Activated CD4-positive, alpha-beta T cell treated with anti-CD3 and anti-CD28 coated beads for 48 hours (primary cell): ENCODE data around the gene ZIC2.

Source experiments
- DNase-seq: peaks from one replicate; pipeline ENCODE4 v3.0.0-alpha.2; 2020

The ZIC2 gene

GRCh38 chr13:99960663-99961311 is 20.8 kb upstream of the ZIC2 start:
- no peak for DNase-seq

GRCh38 chr13:99961636-99962035 is 19.9 kb upstream of the ZIC2 start:
- DNase-seq: no peak

- DNase-seq: no peak
Observed at GRCh38 chr13:99962242-99962641, 19.3 kb upstream of the ZIC2 start.

GRCh38 chr13:99963816-99964339 is 17.7 kb upstream of the ZIC2 start:
- DNase-seq: no peak

GRCh38 chr13:99965329-99966000 is 16.1 kb upstream of the ZIC2 start:
- no peak for DNase-seq

DNA sequence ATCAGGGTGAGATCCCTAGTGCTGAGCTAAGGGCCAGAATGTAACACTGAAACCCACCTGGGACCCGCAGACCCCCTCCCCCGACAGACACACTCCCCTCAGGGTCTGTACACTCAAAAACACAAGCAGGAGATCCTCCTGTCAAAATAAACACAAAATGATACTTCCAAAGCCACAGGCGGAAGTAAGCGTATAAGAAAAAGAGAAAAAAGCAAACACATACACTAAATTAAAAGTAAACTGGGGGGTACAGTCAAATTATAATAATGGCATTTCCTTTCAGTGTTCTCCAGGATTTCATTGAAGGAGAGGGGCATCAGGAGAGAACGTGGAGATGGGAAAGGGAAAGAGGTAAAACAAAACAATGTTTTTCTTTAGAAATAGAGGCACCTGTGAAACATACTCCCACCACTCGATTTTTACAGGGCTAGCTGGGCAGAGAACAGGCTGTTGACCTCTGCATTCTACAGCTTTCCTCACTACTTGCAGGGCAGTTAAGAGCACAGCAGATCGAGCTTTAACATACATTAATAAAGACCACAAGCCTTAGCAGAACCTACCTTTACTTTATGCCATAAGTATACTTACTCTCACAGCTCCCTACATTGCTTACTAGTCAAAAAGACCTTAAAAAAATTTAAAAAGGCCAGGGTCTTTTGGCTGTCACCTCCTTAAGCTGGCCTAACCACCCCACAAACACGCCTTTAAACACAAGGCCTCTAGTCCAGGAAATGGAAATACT is 15.3 kb upstream of the ZIC2 start:
- DNase-seq: no peak

- no peak for DNase-seq
Observed at GRCh38 chr13:99967498-99967868, 14.1 kb upstream of the ZIC2 start.

GRCh38 chr13:99967869-99968520 is 13.6 kb upstream of the ZIC2 start:
- DNase-seq: no peak

DNA sequence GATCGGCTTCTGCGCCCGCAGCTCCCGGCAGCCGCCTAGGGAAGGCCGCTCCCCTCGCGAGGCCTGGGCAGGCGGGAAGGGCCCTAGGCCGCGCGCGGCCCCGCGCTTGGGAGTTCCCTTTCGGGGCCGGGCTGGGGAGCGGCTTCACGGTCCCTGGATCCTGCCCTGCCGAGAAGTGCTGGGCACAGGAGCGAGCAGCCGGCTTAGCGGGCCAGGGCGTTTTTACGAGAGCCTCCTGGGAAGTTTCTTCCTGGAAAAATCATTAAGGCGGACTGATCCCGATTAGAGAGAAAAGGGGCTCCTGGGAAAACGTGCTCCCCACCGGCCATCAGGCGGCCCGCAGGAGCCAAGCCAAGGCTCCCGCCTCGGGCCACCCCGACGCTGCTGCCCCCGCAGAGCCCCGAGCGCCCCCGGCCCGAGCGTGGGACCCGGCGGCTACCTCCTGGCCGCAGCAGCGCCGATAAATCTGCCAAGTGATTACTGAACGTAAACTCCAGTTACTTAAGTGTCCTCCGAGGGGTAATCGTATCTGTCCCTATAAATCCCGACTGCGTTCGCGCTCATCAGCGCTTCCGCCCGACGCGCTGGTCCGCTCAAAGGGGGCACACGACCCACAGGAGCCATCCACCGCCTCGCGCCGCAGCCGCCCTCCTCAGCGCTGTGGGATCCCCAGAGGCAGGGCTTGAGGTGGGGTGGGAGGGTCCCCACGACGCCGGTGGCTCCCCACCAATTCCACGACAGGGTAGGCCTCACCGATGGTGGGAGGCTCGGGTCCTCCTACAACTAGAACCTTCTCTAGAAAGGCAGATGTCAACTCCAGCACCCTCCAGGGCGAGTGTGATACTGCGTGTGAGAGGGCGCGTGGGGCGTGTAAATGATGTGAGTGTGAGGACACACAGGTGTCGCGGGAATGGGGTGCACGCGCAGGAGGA is 12.8 kb upstream of the ZIC2 start:
- DNase-seq: no peak

DNA sequence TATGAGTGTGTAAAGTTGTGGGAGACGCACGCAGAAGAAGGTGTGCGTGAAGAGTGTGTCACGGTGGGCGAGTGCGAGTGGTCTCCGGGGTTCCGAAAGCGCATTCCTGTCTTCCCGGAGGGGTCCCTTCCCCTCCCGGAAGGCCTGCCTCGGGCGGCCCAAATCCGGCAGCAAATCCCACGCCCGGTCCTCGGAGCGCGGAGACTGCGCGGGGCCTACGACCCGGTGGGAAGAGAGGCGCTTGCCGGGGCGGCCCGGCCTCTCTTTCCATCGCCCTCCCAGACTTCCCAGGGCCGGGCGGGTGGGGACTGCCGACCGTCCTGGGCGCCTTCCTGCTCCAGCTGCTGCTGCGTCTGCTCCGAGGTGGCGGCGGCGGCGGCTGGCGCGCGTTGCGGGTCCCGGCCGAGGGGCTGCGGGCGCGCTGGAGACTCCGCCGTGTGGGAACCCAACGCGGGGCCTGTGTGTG is 12.1 kb upstream of the ZIC2 start:
- DNase-seq: no peak

DNA sequence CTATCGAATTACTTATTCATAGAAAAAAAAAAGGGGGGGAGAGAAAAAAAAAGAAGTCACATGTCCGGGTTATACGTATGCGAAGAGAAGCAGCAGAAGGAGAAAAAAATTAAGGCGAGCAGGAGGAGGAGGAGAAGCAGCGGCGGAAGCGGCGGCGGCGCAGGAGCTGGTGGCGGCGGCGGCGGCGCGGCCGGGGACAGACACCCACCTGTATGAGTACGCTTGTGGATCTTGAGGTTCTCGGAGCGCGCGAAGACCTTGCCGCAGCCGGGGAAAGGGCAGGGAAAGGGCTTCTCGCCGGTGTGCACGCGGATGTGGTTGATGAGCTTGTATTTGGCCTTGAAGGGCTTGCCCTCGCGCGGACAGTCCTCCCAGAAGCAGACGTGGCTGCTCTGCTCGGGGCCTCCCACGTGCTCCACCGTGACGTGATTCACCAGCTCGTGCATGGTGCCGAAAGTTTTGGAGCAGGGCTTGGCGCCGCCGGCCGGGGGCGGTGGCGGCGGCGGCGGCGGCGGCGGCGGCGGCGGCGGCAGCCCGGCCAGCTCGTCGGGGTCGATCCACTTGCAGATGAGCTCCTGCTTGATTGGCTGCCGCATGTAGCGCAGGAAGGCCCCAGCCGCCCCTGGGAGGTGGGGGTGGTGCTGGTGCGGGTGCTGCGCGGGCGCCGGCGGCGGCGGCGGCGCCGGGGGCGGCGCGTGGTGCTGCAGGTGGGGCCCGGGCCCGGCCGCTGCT is 11.5 kb upstream of the ZIC2 start:
- DNase-seq: no peak

DNA sequence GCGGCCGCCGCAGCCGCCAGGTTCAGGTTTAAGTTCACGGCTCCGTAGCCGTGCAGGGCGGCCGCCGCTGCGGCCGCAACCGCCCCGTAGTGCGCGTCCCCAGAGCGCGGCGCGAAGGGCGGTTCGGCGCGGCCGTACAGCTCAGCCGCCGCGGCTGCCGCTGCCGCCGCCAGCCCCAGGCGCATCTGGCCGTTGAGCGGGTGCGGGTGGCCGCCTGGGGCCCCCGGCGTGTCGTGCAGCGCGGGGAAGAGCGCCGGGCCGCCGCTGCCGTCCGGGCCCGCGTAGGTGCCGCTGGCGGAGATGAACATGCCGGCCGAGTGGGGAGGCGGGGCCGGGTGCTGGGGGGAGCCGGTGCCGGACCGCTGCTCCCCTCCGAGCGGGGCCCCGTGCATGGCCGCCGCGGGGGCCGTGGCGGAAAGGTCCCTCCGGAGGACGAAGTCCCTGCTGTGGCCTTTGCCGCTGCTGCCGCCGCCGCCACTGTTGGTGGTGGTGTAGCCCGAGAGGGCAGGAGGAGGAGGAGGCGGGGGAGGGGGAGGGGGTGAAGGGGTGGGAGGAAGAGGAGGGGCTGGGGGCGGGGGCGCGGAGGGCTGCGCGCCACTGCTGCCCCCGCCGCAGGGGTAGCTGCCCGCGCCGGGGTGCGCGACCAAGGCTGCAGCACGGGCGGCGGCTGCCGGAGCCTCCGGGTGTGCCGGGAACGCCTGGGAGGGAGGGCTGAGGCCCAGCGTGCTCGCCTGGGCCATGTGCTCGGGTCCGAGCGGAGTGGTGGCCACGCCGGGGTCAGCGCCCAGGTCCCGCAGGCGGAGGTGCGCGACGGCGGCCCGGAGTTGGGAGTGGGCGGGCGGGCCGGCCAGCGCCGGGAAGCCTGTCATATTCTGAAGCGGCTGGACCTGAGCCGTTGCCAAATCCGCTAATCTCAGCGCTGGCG is 10.7 kb upstream of the ZIC2 start:
- DNase-seq: no peak

GRCh38 chr13:99971576-99972189 is 9.9 kb upstream of the ZIC2 start, which contains the start of gene ZIC5:
Gene ZIC5, minus strand, starts transcription at chr13:99971767. Its CDS starts 164 bp downstream, at chr13:99971603.
- no peak for DNase-seq

DNA sequence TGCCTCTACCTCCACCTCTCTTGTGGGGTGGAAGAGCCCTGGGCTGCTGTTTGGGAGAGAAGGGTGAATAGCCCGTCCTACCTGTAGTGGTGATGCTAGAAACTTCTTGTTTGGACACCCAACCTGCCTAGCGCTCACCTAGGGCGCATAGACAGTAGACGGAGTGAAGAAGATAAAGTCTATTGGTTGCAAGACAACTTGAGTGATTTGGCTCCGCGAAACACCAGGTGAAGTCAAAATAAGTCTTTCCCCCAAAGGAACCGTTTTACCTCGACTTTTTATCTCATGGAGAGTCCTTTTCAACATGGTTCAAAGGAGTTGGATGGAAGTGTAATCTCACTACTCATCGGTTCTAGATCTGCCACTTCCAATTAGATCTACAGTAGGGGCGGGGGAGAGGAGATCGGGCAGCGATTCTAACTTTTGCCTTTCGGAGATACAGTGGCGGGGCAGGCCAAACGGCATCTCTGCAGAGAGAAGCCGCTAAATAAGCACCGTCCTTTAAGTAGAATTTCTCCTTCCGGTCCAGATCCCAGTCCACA is 9.3 kb upstream of the ZIC2 start:
- DNase-seq: no peak

GRCh38 chr13:99973163-99973807 is 8.3 kb upstream of the ZIC2 start:
- DNase-seq: no peak

DNA sequence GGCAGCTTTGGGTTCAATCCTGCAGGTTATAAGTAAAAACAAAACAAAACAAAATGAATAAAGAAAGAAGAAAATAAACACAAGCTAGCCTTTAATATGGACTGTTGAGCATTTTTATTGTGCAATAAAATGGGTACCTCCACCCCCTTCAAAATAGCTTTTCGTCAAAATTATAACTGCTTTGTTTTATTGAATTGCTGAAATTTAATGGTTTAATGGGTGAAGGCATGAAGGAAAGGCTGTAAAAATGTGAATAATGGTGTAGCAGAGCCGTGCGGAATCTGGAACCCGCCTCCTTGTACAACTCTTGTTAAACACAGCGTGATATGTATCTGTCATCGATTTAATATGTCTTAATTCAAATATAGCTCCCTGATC is 7.8 kb upstream of the ZIC2 start:
- DNase-seq: no peak

DNA sequence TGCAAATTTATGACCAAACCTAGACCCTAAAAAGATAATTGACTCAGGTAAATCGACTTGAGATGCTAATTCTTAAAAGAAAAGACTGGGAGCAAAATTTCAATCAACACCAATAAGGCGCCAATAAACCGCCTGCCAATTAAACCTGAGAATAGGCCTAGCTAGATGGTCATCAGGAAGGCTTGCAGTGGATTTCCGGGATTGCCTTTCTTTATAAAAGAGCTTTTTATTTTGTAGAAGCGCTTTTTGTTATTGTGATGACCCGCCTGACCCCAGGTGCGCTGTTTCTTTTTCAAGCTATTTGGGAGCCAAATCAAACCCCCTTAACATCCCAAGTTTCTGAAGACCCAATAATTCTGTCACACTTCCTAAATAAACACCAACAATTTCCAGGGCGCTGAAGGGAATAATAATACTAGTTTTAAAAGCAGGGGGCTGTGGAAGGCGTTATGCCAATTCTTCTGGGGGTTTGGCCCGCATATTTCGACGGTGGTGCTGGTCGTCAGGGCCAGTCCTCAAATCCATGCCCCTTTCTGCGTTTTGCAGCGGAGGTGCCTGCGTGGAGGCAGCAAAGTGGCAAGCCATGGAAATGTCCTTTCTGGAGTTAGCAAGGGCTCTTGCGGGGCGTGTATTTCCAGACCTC is 7.2 kb upstream of the ZIC2 start:
- DNase-seq: no peak

- DNase-seq: no peak
Observed at GRCh38 chr13:99974939-99975561, 6.5 kb upstream of the ZIC2 start.
